Skin of body (tissue), 2 donors: Measurements from ENCODE around the gene NAA40. TPM values are rescaled to one million over a fixed set of nuclear protein-coding genes. Genes with fewer than 3 reads are reported as not detected.

Experiments
- DNase-seq: peaks from one replicate; lab custom pipeline; 2025; lab: John Stamatoyannopoulos, UW
- total RNA-seq: library from RNA; depleted of rRNA; stranded (reverse); fragments of >200 nt; gene quantifications from one replicate; pipeline ENCODE4 v1.2.3, GENCODE V29; 2014

Gene NAA40
- 7.7 TPM for total RNA-seq

GRCh38 chr11:63938479-63939396 lies at the start of gene NAA40:
Gene NAA40 (plus strand): TSS chr11:63939002. CDS start chr11:63939097, 95 bp downstream.
- peak; percentile 82 for DNase-seq

DNA sequence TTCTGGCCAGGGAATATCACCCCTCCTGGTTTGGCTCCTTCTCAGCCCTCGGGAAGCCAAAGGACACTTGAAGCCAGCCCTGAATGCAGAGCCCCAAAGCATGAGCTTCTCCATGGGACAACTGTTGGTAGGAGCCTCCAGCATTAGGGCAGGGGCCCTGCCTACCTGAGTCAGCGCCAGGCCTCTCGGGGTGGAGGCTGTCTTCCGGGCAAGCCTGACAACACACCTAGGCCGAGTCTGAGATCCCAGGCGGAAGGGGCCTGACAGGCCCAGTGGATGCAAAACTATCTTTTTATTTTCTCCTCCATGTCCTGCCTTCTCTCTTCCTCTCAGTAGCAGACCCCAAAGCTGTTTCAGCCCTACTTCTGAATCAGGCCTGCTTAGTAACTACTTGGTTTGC lies 49.5 kb upstream of the NAA40 start:
- DNase-seq, result no peak

DNA sequence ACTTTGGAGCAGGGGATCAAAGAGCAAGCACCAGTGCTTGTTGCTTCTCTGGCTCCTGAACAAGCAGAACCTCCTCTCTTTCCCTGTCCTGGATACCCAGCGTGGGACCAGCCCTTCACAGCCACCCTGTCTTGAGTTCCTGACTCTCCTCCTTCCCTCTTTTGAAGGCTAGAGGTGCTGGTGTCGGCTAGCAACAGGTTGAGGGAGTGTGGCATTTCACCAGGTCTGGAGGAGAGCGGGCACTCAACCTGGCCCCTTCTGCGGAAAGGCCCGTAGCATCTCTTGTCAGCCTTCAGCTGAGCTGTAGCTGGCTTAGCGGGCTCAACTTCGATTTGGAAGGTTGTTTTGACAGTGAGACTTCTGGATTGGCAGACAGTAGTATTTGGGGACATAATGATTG lies 48.4 kb upstream of the NAA40 start:
- DNase-seq, result no peak

GRCh38 chr11:63892228-63892627 lies 46.6 kb upstream of the NAA40 start:
- DNase-seq, result no peak

DNA sequence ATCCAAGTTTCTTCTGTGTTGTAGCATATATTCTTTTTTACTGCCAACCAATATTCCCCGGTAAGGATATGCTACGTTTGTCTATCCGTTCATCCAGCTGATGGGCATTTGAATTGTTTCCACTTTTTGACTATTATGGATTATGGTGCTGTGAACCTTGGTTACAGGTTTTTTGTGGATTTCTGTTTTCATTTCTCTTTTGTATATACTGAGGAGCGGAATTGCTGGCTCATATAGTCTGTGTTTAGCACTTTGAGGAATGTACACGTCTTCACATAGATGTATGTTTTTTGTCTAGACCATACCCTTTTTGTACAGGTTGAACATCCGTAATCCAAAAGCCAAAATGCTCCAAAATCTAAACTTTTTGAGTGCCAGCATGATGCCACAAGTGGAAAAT lies 45.4 kb upstream of the NAA40 start:
- no peak for DNase-seq

GRCh38 chr11:63896071-63896470 lies 42.7 kb upstream of the NAA40 start:
- DNase-seq, result no peak

GRCh38 chr11:63897459-63898146 lies 41.2 kb upstream of the NAA40 start:
- no peak for DNase-seq

- no peak for DNase-seq
Measured at GRCh38 chr11:63901660-63902059, 37.1 kb upstream of the NAA40 start.

DNA sequence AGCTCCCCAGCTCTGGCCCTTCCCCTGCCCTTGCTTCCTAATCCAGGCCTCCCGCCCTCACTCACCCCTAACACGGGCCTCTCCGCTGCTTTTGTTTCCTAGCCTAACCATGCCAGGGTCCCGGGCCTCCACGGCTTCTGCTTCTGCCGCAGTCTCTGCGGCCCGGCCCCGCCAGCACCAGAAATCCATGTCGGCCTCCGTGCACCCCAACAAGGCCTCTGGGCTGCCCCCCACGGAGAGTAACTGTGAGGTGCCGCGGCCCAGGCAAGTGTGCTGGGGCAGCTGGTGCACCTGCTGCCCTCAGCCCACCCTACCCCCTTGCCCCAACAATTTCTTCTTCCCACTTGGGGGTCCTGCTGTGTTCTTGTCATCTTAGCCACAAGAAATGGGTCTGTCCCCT lies 34.9 kb upstream of the NAA40 start:
- DNase-seq, result no peak

DNA sequence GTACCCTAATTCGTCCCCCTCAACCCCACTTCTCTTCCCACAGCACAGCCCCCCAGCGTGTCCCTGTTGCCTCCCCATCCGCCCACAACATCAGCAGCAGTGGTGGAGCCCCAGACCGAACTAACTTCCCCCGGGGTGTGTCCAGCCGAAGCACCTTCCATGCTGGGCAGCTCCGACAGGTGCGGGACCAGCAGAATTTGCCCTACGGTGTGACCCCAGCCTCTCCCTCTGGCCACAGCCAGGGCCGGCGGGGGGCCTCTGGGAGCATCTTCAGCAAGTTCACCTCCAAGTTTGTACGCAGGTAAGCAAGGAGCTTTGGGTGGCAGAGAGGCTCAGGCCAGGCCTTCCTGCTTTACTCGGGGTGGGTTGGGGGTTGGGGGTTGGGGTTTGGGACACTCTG lies 34.1 kb upstream of the NAA40 start:
- no peak for DNase-seq

DNA sequence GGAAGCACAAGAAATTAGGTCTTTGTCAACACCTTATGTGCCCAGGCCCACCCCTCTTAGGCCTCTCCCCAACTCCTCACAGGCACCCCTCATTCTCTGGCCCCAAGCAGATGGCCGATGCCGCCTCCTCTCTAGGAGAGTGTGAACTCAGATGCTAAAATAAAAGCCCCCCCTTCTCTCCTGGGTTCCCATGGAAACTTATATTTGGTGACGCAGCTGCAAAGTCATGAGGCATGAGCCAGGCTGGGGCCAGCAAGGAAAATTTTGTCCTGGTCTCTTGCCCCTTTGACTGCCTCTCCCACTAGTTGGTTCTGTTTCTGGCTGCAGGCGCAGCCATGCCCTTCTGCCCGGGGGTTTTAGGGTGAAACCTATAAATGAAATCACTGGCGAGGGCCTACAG lies 33.6 kb upstream of the NAA40 start:
- no peak for DNase-seq

DNA sequence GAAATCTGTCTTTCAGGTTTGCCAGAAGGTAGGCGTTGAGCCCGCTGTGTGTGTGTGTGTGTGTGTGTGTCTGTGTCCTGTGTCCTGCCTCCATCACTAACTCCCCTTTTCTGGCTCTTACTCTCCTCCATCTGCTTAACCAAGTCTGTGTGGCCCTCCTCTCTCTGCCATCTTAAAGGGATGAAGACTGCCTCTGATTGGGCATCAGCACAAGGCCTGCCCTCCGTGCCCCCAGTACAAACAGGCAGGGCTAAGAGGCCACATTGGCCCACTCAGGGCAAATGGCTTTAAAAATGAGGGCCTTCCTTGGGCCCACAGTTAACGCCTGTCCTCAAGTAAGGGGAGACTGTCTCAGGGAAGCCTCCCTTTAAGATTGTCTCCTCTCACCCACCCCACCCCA lies 32.7 kb upstream of the NAA40 start:
- DNase-seq, result no peak

GRCh38 chr11:63906585-63906984 lies 32.2 kb upstream of the NAA40 start:
- DNase-seq, result no peak

- DNase-seq, result no peak
Measured at GRCh38 chr11:63907063-63907462, 31.7 kb upstream of the NAA40 start.

GRCh38 chr11:63907808-63908530 lies 30.8 kb upstream of the NAA40 start:
- no peak for DNase-seq

DNA sequence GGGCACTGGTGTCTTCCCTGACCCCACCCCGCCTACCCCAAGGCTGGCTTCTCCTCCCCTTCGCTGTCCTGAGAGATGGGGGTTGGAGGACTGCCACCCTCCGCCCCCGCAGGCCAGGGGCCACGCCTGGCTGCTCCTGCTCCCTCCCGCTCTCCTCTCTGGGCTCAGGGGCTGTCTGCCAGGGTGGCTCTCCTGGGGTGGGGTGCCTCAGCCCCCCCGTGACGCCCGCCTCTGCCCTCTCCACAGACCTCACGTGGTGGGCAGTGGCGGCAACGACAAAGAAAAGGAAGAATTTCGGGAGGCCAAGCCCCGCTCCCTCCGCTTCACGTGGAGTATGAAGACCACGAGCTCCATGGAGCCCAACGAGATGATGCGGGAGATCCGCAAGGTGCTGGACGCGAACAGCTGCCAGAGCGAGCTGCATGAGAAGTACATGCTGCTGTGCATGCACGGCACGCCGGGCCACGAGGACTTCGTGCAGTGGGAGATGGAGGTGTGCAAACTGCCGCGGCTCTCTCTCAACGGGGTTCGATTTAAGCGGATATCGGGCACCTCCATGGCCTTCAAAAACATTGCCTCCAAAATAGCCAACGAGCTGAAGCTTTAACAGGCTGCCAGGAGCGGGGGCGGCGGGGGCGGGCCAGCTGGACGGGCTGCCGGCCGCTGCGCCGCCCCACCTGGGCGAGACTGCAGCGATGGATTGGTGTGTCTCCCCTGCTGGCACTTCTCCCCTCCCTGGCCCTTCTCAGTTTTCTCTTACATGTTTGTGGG lies 30.0 kb upstream of the NAA40 start:
- no peak for DNase-seq

DNA sequence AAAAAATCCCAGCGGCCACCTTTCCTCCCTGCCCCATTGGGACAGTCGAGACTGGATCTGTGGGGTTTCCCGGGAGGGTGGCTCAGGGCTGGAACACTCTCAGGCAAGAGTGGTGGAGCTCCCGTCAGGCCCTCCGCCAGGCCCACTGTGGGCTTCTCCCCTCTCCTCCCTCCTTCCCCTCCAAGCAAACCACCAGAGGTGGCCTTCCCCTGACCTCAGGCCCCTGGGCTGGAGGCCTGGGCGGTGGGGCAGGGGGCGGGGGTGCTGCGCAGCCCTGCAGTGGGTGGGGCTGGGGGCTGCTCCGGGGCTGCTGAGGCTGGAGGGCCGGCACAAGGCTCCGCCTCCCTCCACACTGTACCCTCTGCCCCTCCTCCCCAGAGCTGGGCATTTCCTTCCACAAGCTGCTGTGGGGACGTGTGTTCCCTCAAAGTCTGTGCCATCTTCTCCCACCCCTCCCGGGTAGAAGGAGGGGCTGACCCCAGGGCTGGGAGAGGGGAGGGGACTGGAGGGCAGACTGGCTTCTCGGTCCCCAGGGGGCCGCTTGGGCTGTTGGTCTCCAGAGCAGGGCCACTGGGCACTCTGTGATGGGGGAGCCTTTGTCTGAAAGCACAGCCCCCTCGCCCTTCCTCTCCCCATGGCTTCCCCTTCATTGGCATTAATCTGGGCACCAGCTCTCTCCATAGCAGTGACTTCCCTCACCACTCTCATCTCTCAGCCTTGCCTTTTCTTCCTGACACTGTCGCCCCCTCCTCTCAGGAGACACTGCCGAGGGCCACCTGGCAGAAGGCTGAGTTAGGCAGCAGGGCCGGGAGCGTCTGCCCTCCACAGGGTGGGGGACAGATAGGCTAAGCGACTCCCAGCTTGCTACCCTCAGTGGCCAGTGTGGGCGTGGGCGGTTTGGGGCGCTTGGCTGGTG lies 29.0 kb upstream of the NAA40 start:
- no peak for DNase-seq

GRCh38 chr11:63910675-63911074 lies 28.1 kb upstream of the NAA40 start:
- no peak for DNase-seq

- no peak for DNase-seq
Measured at GRCh38 chr11:63911440-63911839, 27.4 kb upstream of the NAA40 start.

GRCh38 chr11:63911876-63912275 lies 26.9 kb upstream of the NAA40 start:
- no peak for DNase-seq
